ENCODE results near the gene SLC35G4. TPM values are rescaled to one million over a fixed set of nuclear protein-coding genes. Genes with fewer than 3 reads are reported as not detected.
"Not testable (repeated sequence)": the region's sequence is repeated elsewhere in the genome, so short reads cannot be mapped to it uniquely, and the experiment has no call there.

SLC35G4 gene
- total RNA-seq, 4 donors from 2014 or later, result not detected

DNA sequence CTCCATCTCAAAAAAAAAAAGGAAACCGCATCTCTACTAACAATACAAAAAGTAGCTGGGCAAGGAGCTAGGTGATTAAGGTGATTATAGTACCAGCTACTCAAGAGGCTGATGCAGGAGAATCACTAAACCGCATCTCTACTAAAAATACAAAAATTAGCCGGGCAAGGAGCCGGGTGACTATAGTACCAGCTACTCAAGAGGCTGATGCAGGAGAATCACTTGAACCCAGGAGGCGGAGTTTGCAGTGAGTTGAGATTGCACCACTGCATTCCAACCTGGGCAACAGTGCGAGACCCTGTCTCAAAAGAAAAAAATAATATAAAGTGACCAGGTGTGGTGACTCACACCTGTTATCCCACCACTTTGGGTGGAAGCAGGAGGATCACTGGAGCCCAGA is 5.6 kb downstream of the SLC35G4 start:
- H3K36me3 ChIP-seq; H3K4me1 ChIP-seq; H3K27me3 ChIP-seq; intact Hi-C loops (cut with DNase I); H3K9me3 ChIP-seq; H3K4me3 ChIP-seq (replicated peaks in 1 of 3): not testable (repeated sequence)
- peak overlapping the region in 1 of 3 donors; percentile 36 for H3K27ac ChIP-seq
- 19 to 50% methylated on average over 6 of the region's 6 CpGs for WGBS, 2 donors
- DNase-seq, result peak; percentile 83 to 85

GRCh38 chr18:11647310-11647709 is 37.9 kb downstream of the SLC35G4 start:
- H3K4me3 ChIP-seq (replicated peaks in 1 of 3); DNase-seq; H3K27ac ChIP-seq; H3K9me3 ChIP-seq; intact Hi-C loops (cut with DNase I); H3K4me1 ChIP-seq; H3K36me3 ChIP-seq; H3K27me3 ChIP-seq: not testable (repeated sequence)
- 95 to 96% methylated on average over 11 to 15 of the region's 23 CpGs for WGBS, 2 donors

GRCh38 chr18:11647804-11648203 is 38.4 kb downstream of the SLC35G4 start:
- H3K4me1 ChIP-seq; H3K4me3 ChIP-seq (replicated peaks in 1 of 3); H3K36me3 ChIP-seq; DNase-seq; H3K27ac ChIP-seq; H3K9me3 ChIP-seq; intact Hi-C loops (cut with DNase I); H3K27me3 ChIP-seq: not testable (repeated sequence)
- 91 to 94% methylated on average over 13 to 17 of the region's 26 CpGs for WGBS, 2 donors

DNA sequence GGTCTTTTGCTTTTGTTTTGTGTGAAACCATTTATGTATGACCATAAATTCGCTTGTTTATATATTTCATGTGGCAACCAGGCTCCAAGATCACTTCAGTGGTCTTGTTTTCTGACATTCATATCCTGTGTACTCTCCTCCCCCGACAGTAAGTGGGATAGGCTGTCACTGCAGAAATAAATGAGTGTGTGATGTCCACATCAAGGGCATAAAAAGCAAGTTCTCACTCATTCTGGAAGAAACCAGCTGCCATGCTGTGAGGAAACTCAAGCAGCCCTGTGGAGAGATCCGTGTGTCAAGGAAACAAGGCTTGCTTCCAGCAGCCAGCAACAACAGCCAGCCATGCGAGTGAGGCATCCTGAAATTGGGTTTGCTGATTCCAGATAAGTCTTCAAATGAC is 40.4 kb downstream of the SLC35G4 start:
- Histone ChIP-seq H3K27me3 (no peaks in the 10 kb centered on the region), H3K9me3 (no peaks in the 10 kb centered on the region), H3K36me3 (no peaks in the 10 kb centered on the region), H3K4me3 (replicated peaks in 1 of 3) (no peak overlapping the region), H3K27ac (no peak overlapping the region), H3K4me1 (no peaks in the 10 kb centered on the region)
- WGBS, 2 donors, result 83 to 90% methylated on average over 4 of the region's 4 CpGs
- DNase-seq, result no peak
- intact Hi-C loops (cut with DNase I), result no loop called here
- no peak for TF ChIP-seq CTCF (IDR thresholded peaks at IDR 0.05)
- no peak for TF ChIP-seq POLR2A (IDR thresholded peaks at IDR 0.05)

- no peak for DNase-seq
- intact Hi-C loops (cut with DNase I), result no loop called here
- TF ChIP-seq CTCF (IDR thresholded peaks at IDR 0.05) (no peak), POLR2A (IDR thresholded peaks at IDR 0.05) (no peak)
These were observed 42.5 kb downstream of the SLC35G4 start for GRCh38 chr18:11651899-11652298.

GRCh38 chr18:11653521-11653920 is 44.1 kb downstream of the SLC35G4 start:
- H3K27me3 ChIP-seq, result no peaks in the 10 kb centered on the region
- no peak overlapping the region for H3K4me3 ChIP-seq (replicated peaks in 1 of 3)
- no peaks in the 10 kb centered on the region for H3K9me3 ChIP-seq
- intact Hi-C loops (cut with DNase I), result no loop called here
- 86 to 87% methylated on average over 10 of the region's 10 CpGs for WGBS, 2 donors
- H3K4me1 ChIP-seq, result peaks cover 0 to 4% of the 10 kb centered on the region in 2 donors
- DNase-seq, result no peak
- no peaks in the 10 kb centered on the region for H3K36me3 ChIP-seq
- no peak for TF ChIP-seq POLR2A (IDR thresholded peaks at IDR 0.05)
- TF ChIP-seq CTCF (IDR thresholded peaks at IDR 0.05), result no peak
- H3K27ac ChIP-seq, result no peak overlapping the region

More at GRCh38 chr18:11651899-11652298, 42.5 kb downstream of the SLC35G4 start:
- Histone ChIP-seq H3K4me3 (replicated peaks in 1 of 3) (no peak overlapping the region), H3K4me1 (peaks cover 0 to 4% of the 10 kb centered on the region in 2 donors), H3K9me3 (no peaks in the 10 kb centered on the region), H3K27ac (no peak overlapping the region), H3K36me3 (no peaks in the 10 kb centered on the region), H3K27me3 (no peaks in the 10 kb centered on the region)
- 86 to 94% methylated on average over 3 of the region's 3 CpGs for WGBS, 2 donors

Data from thyroid gland (tissue), 4 donors.